ENCODE data around the gene LDLRAD3.
A peak's percentile ranks its signal among the peaks of the same experiment; 100 is the strongest.

LDLRAD3 gene

GRCh38 chr11:35962369-35963138, 18.7 kb downstream of the LDLRAD3 start:
- no peak for DNase-seq

- no peak for DNase-seq
These were observed 20.0 kb downstream of the LDLRAD3 start for GRCh38 chr11:35963911-35964310.

- DNase-seq: no peak
These were observed 21.0 kb downstream of the LDLRAD3 start for GRCh38 chr11:35964841-35965240.

- DNase-seq: no peak
These were observed 23.2 kb downstream of the LDLRAD3 start for GRCh38 chr11:35967042-35967441.

GRCh38 chr11:35968386-35969088, 24.7 kb downstream of the LDLRAD3 start:
- peak in 1 of 2 experiments; percentile 33 for DNase-seq

- no peak for DNase-seq
These were observed 25.5 kb downstream of the LDLRAD3 start for GRCh38 chr11:35969089-35970042.

- no peak for DNase-seq
These were observed 26.6 kb downstream of the LDLRAD3 start for GRCh38 chr11:35970445-35970844.

GRCh38 chr11:35971841-35972422, 28.1 kb downstream of the LDLRAD3 start:
- no peak for DNase-seq

- no peak for DNase-seq
These were observed 31.2 kb downstream of the LDLRAD3 start for GRCh38 chr11:35974882-35975589.

- DNase-seq: no peak
These were observed 32.6 kb downstream of the LDLRAD3 start for GRCh38 chr11:35976434-35976833.

- DNase-seq: no peak
These were observed 34.3 kb downstream of the LDLRAD3 start for GRCh38 chr11:35978183-35978582.

- no peak for DNase-seq
These were observed 35.0 kb downstream of the LDLRAD3 start for GRCh38 chr11:35978891-35979290.

- DNase-seq: no peak
These were observed 37.0 kb downstream of the LDLRAD3 start for GRCh38 chr11:35980686-35981390.

GRCh38 chr11:35981581-35981980, 37.7 kb downstream of the LDLRAD3 start:
- DNase-seq: peak; percentile 47 to 66

GRCh38 chr11:35982061-35982460, 38.2 kb downstream of the LDLRAD3 start:
- peak; percentile 47 to 87 for DNase-seq

GRCh38 chr11:35983981-35984380, 40.1 kb downstream of the LDLRAD3 start:
- DNase-seq: no peak

- no peak for DNase-seq
These were observed 43.1 kb downstream of the LDLRAD3 start for GRCh38 chr11:35986947-35987346.

GRCh38 chr11:35990170-35990569, 46.3 kb downstream of the LDLRAD3 start:
- DNase-seq: no peak

GRCh38 chr11:35990816-35991215, 47.0 kb downstream of the LDLRAD3 start:
- DNase-seq: no peak

GRCh38 chr11:35992548-35992947, 48.7 kb downstream of the LDLRAD3 start:
- no peak for DNase-seq

GRCh38 chr11:35994421-35994820, 50.6 kb downstream of the LDLRAD3 start:
- no peak for DNase-seq
